Mucosa of descending colon (tissue), 3 donors: ENCODE data around the gene CYB5R4. TPM values are rescaled to one million over a fixed set of nuclear protein-coding genes. Genes with fewer than 3 reads are reported as not detected.

ENCODE experiments used
- ATAC-seq: fragments of 200-7000 bp; cut with Tn5 transposase; one replicate; pipeline ENCODE4 v1.9.1; 2020; ENCODE audit warnings: mild to moderate bottlenecking, moderate library complexity
- DNase-seq, 3 donors: peaks; one replicate each; pipeline ENCODE4 v3.0.0-alpha.2; 2020
- H3K36me3 ChIP-seq: fragments of 200-600 bp; one replicate; pipeline ENCODE4 v1.8.0; 2021; ENCODE audit warnings: low read depth, mild to moderate bottlenecking
- H3K4me1 ChIP-seq: fragments of 200-600 bp; one replicate; pipeline ENCODE4 v1.8.0; 2021; ENCODE audit warnings: low read depth, mild to moderate bottlenecking
- H3K4me3 ChIP-seq: fragments of 200-600 bp; one replicate; pipeline ENCODE4 v1.8.0; 2021; ENCODE audit warnings: mild to moderate bottlenecking
- H3K9me3 ChIP-seq: fragments of 200-600 bp; one replicate; pipeline ENCODE4 v1.8.0; 2021; ENCODE audit warnings: mild to moderate bottlenecking
- intact Hi-C, 2 donors: fragments of 100-400 bp; cut with DNase I in 1 of 2; cut with micrococcal nuclease in 1 of 2; formaldehyde crosslinking; loops; one replicate each; pipeline versions ENCODE4 v1.11.0 to v1.11.1; 2022; cut with DNase I, micrococcal nuclease
- total RNA-seq, 3 donors: library from RNA; stranded (reverse); fragmentation: NEBNext Ultra II Directional in 2 of 3; extraction: Animal tissue kit (Norgen Biotek cat#: 25700) in 2 of 3; gene quantifications; one replicate each; pipeline versions ENCODE4 v1.2.1 to v1.2.4, GENCODE V29; 2021 to 2023
- TF ChIP-seq, protein P1 (sequence below): fragments of 200-600 bp; IDR thresholded peaks from one replicate; pipeline ENCODE4 v1.8.0; 2022; ENCODE audit warnings: antibody characterized with exemption, mild to moderate bottlenecking
- donor health status: DM: no; HTN: no; CAD: no; lungs with moderate emphysema.
- donor health status: DM: no; HTN: no; CAD: no.
- donor health status: DM: no; HTN: yes; CAD: no.

The CYB5R4 gene
- total RNA-seq, 3 donors from 2014 or later: 26.6 to 30.7 (median 29.0) TPM

DNA sequence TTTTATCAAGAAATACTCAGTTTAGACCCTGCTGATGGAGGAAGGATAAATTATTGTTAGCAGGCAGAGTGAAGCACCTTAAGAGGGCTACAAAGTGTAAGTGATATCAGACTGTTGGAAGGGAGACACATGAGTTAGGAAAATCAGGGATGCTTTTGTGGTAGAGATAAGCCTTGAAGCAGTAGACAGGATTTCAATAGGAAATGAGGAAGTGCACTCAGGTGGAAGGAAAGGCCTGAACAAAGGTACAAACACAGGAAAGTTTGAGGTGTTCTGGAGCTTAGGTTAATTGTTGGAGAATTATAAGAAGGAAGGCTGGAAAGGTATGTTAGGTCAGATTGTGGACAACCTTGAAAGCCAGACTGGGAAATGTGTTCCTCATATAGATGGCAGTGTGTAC lies 7.6 kb downstream of the CYB5R4 start:
- no peaks in the 10 kb centered on the region for H3K36me3 ChIP-seq
- no peaks in the 10 kb centered on the region for H3K4me1 ChIP-seq
- ATAC-seq (no peak), DNase-seq (no peak)
- TF ChIP-seq, protein P1, sequence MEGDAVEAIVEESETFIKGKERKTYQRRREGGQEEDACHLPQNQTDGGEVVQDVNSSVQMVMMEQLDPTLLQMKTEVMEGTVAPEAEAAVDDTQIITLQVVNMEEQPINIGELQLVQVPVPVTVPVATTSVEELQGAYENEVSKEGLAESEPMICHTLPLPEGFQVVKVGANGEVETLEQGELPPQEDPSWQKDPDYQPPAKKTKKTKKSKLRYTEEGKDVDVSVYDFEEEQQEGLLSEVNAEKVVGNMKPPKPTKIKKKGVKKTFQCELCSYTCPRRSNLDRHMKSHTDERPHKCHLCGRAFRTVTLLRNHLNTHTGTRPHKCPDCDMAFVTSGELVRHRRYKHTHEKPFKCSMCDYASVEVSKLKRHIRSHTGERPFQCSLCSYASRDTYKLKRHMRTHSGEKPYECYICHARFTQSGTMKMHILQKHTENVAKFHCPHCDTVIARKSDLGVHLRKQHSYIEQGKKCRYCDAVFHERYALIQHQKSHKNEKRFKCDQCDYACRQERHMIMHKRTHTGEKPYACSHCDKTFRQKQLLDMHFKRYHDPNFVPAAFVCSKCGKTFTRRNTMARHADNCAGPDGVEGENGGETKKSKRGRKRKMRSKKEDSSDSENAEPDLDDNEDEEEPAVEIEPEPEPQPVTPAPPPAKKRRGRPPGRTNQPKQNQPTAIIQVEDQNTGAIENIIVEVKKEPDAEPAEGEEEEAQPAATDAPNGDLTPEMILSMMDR: no peak
- intact Hi-C loops: no loop called here
- no peak overlapping the region for H3K4me3 ChIP-seq
- H3K9me3 ChIP-seq: no peaks in the 10 kb centered on the region

DNA sequence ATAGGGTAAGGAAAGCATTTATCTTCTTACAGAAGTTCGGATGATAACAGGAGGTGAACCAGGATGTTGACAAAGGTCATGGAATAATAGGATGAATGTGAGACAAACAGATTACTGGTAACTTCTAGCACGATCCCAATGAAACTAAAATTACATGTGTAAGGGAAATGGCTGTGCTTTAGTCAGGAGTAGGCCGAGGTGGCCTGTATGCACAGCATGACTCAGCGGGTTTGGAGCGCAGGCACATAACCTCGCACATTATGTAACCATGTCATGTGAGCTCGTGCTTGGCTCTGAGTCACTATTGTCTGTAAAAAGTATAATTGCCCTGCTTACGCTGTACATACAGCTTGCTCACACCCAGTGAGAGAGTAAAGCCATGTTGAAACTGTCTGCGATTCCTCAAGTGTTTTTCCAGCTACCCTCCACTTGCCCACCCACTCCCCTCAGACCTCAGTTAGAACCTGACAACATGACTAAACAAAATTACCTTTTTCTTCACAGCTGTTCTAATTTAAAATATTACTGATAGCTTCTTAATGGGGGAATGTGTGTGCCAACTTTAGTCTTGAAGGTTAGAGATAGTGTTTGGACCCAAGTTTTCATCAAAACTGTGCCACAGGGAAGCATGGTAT lies 8.2 kb downstream of the CYB5R4 start:
- no peak overlapping the region for H3K4me3 ChIP-seq
- intact Hi-C loops: no loop called here
- no peaks in the 10 kb centered on the region for H3K36me3 ChIP-seq
- TF ChIP-seq, protein P1: no peak
- H3K9me3 ChIP-seq: no peaks in the 10 kb centered on the region
- ATAC-seq (peak; percentile 96), DNase-seq (peak in 2 of 3 donors; percentile 51 to 58)
- H3K4me1 ChIP-seq: no peaks in the 10 kb centered on the region

DNA sequence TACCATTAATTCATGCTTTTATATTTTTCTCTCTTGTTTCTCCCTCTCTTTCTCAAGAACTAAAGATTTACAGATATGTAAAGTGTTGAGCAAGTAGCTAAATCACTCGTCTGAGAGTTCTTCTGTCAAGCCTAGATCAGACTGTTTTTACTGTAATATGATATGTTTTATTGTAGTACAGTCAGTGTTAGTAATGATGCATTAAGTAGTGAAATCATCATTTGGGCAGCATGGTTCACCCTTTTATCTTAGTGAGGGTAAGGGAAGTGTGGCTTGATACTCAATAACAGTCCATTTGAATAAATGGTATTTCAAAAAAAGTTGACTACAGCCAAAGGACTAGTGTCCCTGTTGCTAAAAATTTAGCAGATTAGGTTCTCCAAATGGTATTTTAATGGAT lies 9.2 kb downstream of the CYB5R4 start:
- ATAC-seq (no peak), DNase-seq (no peak)
- intact Hi-C loops: no loop called here
- TF ChIP-seq, protein P1: no peak
- Histone ChIP-seq H3K36me3 (no peaks in the 10 kb centered on the region), H3K4me1 (no peaks in the 10 kb centered on the region), H3K9me3 (no peaks in the 10 kb centered on the region), H3K4me3 (no peak overlapping the region)

DNA sequence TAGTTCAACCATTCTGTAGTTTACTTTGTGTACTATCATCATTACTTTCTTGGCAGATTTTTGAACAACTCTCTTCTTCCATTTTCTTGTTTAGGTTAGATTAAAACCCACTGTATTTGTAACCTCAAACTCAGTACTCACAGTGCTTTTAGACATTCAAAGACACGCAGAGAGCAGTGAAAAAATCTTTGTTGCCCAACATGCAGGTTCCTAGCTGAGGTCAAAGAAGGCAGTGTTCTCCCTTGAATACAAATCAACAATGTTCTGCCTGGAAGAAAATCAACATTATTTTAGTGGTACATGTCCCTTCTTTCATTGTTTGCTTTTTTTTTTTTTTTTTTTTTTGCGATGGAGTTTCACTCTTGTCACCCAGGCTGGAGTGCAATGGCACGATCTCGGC lies 11.2 kb downstream of the CYB5R4 start:
- H3K4me1 ChIP-seq: no peaks in the 10 kb centered on the region
- DNase-seq (no peak), ATAC-seq (no peak)
- no peak overlapping the region for H3K4me3 ChIP-seq
- no peaks in the 10 kb centered on the region for H3K9me3 ChIP-seq
- intact Hi-C loops: no loop called here
- TF ChIP-seq, protein P1: no peak
- no peaks in the 10 kb centered on the region for H3K36me3 ChIP-seq

DNA sequence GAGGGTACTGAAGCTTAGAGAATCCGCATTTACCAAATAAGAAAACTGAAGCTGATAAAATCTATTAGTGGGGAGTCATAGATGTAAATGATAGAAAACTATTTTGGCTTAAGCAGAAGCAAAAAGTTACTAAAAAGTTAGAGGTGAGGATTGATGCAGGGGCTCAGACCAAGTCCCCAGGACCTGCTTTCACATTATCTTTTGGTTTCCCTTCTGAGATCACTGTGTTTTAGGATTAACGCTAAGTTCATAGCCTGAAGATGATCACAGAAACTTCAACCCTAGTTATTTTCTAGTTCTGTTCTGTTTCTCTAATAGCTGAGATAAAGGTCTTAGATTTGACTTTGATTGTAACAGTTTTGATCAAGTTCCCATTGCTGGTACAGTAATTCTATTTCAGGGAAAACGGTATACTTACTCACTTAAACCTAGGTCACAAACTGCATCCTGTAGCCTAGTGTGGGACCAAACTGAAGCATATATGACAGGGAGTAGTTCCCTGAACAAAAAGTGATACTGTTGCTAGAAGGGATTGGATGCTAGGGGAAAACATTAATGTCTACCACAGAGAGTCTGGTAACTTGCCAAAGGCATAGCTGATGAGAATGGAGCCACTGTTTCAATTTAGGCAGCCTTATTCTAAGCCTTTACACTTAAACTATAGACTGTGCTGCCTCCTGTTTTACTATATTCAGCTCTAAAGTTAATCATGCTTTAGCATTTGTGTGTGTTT lies 13.1 kb downstream of the CYB5R4 start:
- H3K4me1 ChIP-seq: no peaks in the 10 kb centered on the region
- TF ChIP-seq, protein P1: no peak
- no peaks in the 10 kb centered on the region for H3K36me3 ChIP-seq
- ATAC-seq (no peak), DNase-seq (no peak)
- no peak overlapping the region for H3K4me3 ChIP-seq
- no peaks in the 10 kb centered on the region for H3K9me3 ChIP-seq
- intact Hi-C loops: no loop called here
